Fibroblast of skin of abdomen (primary cell): ENCODE data around the gene SNX13.
"Not testable (repeated sequence)": the region's sequence is repeated elsewhere in the genome, so short reads cannot be mapped to it uniquely, and the experiment has no call there.

ENCODE experiments used
- DNase-seq: peaks from one replicate; pipeline ENCODE4 v3.0.0-alpha.2; 2013

Gene SNX13

DNA sequence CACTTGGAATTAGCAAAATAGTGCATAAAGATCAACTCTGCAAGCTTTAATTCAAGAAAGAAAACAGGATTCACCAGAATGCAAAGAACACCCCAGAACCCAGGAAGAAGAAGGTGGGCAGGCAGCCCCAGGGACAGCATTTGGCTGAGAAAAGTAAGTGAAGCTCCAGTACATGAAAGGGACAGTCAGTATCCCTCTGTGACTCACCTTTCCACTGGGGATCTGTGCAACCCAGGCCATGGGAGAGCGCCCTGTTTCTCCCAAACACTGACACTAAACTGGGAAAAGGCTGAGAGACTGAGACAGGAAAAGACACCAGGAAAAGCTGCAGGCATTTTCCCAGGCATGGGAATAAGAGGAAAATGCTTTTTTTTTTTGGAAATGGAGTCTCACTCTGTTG lies 28.2 kb downstream of the SNX13 start:
- DNase-seq: no peak

DNA sequence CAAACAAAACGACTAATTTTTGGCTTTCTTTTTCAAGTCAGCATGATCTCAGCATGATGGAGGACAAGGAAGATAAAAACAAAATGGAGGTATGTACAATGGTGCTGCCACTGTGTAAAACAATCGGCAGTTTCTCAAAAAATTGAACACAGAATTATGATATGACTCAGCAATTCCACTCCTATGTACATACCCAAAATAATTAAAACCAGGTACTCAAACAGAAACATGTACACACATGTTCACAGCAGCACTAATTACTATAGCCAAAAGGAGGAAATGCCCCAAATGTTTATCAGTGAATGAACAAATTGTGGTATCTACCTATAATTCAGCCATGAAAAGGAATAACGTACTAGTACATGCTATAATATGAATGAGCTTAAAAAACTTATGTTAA lies 29.9 kb downstream of the SNX13 start:
- peak; percentile 16 for DNase-seq

DNA sequence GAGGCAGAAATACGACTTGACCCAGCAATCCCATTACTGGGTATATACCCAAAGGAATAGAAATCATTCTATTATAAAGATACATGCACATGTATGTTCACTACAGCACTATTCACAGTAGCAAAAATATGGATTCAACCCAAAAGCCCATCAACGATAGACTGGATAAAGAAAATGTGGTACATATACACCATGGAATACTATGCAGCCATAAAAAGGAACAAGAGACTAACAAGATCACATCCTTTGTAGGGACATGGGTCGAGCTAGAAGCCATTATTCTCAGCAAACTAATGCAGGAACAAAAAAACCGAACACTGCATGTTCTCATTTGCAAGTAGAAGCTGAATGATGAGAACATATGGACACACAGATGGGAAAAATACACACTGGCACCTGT lies 31.0 kb downstream of the SNX13 start:
- DNase-seq: not testable (repeated sequence)

DNA sequence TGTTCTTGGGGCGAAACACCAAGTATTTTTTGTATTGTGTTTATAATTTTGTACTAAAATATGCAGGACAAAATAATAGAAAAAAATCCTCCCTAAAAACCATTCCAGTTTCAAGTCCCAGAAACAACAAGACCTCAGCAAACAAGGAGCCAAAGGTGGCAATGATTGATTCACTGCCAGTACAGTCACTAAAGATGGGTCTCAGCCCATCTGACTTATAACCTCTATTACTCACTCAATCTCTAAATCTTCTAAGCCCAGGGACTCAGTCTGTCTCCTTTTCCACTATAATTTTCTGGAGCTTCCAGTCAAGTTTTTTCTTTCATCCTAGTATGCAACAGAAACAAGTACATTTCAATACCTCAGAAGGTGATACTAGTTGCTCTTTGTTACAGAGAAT lies 33.3 kb downstream of the SNX13 start:
- no peak for DNase-seq

DNA sequence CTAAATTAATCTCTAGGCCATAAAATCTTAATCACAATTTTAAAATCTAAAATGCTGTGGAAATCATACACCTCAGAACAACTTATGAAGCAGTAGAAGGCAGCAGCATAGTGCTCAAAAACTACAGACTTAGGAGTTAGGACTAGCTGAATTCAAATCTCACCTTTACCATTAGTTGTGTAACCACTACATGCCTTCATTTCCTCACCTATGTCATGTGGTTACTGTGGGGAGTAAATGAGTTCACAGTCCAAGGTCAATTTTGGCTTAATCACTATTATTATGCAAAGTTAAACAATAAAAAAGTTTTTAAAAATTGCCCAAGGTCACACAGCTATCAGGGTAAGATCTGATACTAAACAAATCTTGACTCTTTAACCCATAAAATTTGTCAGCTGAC lies 37.0 kb downstream of the SNX13 start:
- DNase-seq: no peak

DNA sequence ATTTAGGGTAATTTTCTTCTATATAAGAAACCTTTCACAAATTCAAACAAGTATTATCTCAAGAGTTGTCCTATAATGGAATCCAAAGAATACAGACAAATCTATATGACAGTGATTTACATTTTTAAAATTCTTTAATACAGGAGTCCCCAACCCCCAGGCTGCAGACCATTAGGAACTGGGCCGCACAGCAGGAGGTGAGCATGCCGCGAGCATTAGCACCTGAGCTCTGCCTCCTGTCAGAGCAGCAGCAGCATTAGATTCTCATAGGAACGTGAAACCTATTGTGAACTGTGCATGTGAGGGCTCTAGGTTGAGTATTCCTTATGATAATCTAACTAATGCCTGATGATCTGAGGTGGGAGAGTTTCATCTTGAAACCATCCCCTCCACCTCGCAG lies 37.7 kb downstream of the SNX13 start:
- DNase-seq: no peak

DNA sequence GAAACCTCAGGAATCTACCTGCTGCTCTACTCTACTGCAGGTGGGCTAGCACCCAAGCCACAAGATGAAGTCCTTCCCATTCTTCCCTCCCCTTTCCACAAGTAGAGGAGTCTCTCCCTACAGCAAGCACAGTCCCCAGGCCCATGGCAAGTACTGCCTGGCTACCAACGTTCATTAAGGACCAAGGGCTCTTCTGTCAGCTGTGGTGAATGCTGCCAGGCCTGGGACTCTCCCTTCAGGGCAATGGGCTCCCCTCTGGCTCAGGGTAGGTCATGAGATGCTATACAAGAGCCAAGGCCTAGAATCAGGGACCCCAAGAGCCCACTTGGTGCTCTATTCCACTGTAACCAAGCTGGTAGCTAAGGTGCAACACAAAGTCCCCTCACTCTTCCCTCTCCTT lies 39.8 kb downstream of the SNX13 start:
- DNase-seq: no peak

DNA sequence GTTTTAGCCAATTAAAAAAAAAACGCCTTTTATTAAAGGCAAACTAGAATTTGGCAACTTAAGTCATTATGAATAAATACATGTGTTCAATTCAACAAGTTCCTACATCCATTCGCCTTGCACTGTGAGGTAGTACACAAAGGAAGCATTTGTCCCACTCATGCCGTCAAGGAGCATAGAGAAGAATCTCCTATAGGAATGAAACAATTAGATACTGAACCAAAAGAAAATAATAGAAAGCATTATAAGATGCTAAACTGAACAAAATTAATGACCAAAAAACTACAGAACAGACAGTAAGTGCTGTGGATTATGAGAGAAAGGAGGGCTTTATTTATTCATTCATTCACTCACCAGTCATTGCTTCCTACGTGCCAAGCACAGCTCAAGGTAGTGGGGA lies 42.2 kb downstream of the SNX13 start:
- no peak for DNase-seq

DNA sequence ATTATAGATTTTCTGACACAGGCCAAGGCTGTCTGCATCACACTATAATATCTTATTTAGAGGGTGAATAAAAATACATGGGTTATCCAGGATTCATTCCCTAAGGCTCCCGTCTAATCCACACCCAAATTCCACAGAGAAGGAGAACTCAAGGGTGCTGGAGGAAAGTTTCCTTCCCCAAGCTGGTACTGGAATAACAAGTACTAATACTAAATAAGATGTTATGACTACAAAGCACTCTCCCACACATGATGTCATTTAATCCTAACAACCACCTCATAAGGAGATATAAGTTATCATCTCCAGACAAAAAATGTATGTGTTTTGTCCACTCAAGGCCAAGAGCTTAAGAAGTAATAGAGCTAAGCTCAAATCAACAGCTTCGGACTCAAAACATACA lies 53.0 kb downstream of the SNX13 start:
- no peak for DNase-seq

DNA sequence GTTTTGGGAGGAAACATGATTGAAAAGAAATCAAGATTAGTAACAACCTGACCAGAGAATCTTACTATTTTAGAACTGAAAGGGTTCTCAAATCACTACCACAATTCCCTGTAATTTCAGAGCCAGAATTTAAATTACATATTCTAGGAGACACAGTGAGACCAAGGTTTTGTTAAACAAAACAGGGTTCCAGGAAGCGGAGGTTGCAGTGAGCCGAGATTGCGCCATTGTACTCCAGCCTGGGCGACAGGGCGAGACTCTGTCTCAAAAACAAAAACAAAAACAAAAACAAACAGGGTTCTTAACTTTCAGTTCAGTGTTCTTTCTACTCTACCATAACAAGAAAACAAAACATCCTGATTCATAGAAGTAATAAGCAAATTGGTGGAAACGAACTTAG lies 57.6 kb downstream of the SNX13 start:
- no peak for DNase-seq

DNA sequence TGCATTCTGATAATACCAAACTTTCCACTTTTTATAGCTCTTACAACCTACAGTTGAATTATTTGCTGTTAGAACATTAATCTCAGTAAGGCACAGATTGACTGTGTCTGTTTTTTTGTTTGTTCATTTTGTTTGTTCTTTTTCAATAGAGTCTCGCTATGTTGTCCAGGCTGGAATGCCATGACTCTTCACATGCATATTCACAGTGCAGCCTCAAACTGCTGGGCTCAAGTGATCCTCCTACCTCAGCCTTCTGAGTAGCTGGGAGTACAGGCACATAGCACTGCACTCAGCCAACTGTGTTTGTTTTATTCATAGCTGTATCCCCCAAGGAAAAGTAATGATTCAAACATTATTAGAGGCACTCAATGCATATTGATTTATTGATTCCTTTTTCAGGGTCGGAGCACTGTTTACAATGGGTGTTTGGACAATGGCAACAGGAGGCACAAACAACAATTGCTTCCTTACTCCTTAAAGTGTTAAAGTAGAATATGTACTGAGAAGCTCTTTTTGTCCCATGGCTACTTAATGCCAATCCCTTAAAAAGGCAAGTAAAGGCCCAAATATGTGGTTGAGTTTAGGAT lies 61.1 kb downstream of the SNX13 start:
- no peak for DNase-seq

DNA sequence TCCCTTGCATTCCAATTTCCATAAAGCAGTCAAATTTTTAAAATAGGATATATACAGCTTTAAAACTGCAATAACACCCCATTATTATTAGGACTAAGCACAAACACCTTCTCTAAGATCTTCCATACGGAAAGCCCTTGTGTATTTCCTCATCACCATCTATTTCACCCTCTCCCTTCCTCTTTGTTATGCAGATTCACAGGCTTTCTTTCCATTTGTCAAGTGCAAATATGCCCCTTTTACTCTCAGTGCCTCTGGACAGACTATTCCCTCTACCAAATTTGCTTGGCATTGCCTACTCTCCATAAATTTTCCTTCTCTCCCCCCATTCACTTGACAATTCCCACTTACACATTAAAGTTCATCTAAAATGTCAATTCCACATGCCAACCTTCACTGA lies 61.7 kb downstream of the SNX13 start:
- no peak for DNase-seq

DNA sequence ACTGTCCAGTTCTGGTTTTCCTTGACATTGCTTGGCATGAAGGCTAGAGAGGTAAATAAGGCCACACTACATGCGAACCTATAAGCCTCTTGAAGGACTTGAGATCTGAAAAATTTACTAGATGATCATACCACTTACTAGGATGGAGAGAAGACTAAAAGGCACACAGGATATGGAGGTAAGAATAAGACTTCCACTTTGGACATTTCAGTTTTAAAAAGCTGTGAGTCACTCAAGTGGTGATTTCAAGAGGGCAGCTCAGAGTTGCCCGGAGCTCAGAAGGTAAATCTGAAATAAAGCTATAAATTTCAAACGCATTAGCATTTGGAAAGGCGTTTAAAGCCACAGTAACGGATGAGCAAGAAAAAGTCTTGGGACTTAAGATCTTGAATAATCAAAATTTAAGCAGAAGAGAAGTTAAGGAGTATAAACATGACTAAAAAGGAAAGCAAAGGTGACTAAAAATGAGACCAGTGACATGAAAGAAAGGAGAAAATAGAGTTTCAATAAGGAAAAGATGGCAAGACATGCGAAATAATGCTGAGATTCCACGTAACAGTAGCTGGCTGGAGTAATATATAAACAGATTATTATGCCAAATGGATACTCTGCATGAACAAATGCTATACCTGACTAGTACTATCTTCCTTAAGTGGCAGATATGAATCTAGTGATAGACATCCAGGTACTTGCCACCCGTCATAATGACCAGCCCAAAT lies 68.3 kb downstream of the SNX13 start:
- no peak for DNase-seq

DNA sequence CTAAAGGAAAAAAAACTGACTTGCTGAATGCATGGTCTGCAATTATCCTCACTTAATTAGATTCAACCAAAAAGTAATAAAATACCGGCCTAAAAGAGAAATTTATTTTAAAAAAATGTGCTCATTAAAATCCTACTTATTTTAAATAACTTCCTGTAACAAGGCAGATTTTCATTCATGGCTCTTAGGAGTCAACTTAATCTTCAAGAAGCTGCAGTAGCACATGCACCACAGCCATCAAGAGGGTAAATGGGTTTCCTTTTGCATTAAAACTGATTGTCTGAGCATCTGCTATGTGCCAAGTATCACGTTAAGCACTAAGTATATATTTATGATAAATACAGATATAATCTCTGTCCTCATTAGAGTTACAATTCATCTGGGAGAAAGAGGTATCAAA lies 69.9 kb downstream of the SNX13 start:
- DNase-seq: no peak

DNA sequence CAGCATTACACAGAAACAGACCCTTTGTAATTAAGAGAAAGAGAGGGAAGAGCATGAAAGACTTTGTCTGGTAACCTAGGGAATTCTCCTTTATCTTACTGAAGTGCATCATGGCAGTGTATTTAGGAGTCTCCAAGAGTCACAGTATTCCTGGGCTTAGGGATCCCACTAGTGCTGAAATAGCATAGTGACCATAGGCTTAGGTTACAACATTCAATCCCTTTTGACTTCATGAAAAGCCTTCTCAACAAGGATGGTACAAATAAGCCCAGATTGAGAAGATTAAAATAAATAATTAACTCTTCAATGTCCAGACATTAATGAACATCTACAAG lies 76.5 kb downstream of the SNX13 start:
- DNase-seq: no peak

DNA sequence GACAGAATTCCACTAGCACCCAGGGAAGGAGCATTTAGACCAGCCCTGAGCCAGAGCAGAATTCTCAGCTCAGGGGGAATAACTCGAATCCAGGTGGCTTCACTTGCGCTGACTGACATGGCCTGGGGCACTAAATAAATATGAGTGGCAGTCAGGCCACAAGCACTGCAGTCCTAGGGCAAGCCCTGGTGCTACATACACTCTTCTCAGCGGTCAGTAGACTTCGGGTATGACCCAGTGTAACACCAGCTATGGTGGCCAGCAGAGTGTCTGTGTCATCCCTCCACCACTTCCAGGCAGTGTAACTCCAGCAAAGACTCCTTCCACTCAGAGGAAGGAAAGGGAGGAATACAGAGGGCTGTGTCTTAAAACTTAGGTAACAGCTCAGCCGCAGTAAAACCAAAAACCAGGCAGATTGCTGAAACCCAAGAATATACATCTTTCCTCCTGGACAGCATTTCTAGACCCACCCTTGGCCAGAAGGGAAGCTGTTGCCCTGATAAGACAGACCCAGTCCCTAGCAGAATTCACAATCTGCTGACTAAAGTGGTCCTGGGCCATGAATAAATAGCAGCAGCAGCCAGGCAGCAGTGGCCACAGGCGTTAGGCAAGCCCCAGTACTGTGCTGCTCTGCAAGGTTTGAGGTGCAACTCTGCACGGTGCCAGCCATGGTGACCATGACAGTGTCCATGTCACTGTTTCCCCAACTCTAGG lies 77.0 kb downstream of the SNX13 start:
- DNase-seq: no peak

DNA sequence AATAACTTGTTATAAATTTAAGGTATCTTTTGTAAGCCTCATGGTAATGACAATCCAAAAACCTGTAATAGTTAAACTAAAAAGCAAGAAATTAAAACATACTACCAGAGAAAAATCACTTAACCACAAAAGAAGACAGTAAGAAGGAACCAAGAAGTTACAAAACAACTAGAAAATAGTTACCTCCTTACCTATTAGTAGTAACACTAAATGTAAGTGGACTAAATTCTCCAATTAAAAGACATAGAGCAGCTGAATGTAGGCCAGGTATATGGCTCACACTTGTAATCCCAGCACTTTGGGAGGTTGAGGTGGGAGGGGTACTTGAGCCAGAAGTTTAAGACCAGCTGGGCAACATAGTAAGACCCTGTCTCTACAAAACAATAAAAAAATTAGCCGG lies 84.0 kb downstream of the SNX13 start:
- DNase-seq: no peak

DNA sequence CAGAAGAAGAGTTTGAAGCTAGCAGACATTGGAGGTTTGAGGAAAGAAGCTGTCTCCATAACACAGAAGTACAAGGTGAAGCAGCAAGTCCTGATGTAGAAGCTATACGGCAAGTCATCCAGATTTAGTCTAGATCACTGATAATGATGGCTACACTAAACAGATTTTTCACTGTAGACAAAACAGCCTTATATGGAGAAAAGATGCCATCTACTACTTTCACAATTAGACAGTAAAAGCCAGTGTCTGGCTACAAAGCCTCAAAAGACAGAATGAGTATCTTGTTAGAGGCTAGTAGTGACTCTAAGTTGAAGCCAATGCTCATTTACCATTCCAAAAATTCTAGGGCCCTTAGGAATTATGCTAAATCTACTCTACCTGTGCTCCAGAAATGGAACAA lies 85.1 kb downstream of the SNX13 start:
- no peak for DNase-seq

DNA sequence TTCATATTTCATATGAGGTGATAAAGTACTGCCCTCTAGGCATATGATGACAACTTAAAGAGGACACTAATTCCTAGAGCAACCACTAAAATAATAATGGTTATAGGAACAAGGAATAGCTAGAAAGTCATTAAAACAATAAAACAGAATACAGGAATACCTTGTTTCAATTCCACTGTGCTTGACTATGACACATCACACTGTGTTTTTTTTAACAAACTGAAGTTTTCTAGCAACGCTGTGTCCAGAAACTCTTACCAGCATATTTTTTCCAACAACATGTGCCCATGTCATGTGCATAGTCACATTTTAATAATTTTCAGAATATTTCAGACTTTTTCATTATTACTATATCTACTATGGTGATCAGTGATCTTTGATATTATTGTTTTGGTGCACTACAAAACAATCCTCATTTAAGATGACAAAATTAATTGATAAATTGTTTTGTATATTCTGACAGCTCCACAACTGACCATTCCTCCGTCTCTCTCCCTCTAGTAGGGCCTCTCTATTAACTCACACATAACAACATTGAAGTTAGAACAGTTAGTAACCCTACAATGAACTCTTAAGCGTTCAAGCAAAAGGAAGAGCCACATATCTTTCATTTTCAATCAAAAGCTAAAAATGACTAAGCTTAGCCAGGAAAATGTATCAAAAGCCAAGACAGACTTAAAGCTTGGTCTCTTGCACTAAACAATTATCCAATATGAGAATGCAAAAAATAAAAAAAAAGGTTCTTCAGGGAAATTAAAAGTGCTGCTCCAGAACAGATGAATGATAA lies 85.8 kb downstream of the SNX13 start:
- DNase-seq: no peak

DNA sequence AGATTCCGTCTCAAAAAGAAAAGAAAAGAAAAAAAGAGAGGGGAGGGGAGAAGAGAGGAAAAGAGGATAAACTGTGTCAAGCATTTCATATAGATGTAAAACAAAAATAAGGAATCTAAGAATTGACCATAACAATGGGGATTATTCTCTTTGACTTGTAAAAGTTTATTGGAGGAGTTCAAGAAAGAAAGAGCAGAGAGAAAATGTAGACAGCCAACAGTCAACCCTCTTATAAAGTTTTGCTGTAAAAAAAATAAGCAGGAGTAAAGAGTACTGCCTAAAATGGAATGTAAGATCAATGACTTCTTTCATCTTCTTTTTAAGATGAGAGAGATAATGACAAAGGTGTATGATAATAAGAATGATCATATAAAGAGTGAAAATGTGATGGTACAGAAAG lies 87.9 kb downstream of the SNX13 start:
- no peak for DNase-seq

DNA sequence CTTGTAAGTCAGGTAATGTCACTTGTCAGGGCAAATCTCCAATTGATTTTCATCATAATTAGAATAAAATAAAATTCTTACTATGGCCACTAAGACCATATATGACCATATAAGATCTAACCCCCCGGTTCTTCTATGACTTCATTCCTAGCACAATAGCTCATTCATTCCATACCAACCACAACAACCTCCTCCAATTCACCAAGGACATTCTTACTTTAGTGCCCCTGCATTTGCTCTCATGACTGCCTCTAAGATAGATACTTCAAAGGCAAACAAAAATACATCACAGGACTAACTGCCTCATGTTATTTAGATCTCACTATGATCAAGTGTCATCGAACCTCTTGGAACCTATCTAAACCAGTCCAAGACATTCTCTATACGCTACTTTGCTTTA lies 90.8 kb downstream of the SNX13 start:
- peak; percentile 85 for DNase-seq

DNA sequence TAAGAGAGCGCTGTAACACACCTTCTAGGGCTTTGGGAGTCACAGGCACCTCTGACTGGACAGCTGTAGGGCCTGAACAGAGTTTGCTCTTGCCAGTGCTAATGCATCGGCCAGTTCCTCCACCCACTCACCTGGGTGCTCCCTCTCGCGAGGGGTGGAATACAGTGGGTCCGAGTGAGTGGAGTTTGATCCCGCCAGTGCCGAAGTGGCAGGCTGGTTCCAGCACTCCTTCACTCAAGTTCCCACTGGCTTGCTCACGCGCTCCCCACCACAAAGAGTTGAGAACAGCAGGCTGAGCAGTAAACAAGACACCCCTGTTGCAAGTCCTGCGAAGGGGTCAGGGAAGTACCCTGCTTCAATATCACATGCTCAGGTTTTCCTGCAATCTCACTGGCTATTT lies 91.8 kb downstream of the SNX13 start:
- DNase-seq: no peak

DNA sequence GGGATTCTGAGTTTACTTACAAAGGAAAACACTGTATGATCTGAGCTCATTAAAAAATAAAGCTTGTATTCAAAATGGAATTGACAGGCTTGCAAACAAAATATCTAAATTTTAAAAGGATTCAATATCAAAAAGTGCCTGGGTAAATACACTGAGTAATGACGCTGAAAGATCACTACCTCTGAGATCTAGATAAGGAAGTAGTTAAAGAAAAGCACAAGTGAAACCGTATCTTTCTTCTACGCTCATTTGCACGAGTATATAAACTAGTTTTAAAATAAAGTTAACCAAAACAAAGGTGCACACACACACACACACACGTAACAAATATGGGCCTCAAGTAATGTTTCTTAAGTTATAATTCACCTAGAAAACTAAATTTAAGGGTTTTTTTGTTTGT lies 93.4 kb downstream of the SNX13 start:
- DNase-seq: no peak

DNA sequence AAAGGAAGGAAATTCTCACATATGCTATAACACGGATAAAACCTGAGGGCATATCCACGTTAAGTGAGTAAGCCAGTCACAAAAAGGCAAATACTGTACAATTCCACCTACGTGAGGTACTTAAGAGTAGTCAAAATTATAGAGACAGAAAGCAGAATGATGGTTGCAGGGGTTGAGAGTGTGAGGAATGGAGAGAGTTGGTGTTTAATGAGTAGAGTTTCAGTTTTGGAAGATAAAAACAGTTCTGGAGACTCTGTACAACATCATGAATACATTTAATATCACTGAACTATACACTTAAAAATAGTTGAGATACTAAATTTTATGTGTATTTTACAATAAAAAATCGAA lies 95.1 kb downstream of the SNX13 start:
- DNase-seq: no peak
